Brain pericyte (primary cell): Measurements from ENCODE around the gene ELP1.
"Not testable (repeated sequence)": the region's sequence is repeated elsewhere in the genome, so short reads cannot be mapped to it uniquely, and the experiment has no call there.

Experiments used
- DNase-seq: peaks from one replicate; pipeline ENCODE4 v3.0.0-alpha.2; 2012; ENCODE audit warnings: low read depth, low spot score

The ELP1 gene, protein sequence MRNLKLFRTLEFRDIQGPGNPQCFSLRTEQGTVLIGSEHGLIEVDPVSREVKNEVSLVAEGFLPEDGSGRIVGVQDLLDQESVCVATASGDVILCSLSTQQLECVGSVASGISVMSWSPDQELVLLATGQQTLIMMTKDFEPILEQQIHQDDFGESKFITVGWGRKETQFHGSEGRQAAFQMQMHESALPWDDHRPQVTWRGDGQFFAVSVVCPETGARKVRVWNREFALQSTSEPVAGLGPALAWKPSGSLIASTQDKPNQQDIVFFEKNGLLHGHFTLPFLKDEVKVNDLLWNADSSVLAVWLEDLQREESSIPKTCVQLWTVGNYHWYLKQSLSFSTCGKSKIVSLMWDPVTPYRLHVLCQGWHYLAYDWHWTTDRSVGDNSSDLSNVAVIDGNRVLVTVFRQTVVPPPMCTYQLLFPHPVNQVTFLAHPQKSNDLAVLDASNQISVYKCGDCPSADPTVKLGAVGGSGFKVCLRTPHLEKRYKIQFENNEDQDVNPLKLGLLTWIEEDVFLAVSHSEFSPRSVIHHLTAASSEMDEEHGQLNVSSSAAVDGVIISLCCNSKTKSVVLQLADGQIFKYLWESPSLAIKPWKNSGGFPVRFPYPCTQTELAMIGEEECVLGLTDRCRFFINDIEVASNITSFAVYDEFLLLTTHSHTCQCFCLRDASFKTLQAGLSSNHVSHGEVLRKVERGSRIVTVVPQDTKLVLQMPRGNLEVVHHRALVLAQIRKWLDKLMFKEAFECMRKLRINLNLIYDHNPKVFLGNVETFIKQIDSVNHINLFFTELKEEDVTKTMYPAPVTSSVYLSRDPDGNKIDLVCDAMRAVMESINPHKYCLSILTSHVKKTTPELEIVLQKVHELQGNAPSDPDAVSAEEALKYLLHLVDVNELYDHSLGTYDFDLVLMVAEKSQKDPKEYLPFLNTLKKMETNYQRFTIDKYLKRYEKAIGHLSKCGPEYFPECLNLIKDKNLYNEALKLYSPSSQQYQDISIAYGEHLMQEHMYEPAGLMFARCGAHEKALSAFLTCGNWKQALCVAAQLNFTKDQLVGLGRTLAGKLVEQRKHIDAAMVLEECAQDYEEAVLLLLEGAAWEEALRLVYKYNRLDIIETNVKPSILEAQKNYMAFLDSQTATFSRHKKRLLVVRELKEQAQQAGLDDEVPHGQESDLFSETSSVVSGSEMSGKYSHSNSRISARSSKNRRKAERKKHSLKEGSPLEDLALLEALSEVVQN (N-terminal part only)

DNA sequence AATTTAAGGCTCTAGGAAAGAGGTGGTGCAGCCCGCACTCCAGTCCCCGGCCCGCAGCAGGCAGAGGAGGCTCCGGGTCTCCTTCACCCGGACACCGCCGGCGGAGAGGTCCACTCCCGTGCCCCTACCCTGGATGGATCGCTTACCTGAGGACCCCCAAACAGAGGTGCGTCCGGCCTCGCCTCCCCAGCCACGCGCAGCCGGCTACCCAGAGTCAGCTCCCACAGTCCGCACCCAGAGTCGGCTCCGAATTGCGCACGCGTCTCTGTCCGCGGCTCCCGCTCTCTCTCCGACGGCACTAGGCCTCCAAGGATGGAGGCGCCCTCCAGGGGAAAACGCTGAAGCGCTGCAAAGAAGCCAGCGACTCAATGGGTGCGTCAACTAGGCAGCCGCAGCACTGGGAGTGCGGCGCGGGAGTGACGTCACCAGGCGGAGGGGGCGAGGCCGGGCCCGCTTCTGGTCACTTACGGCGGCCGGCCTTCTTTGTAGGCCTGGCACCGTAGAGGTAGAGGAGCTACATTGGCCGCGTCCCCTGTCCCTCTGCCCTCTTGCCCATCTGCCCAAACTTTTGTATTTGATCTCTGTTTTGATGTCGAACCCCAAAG, at the start of gene ELP1:
ELP1 (minus strand) TSS at position 407 of the 605 bp plus-strand sequence. CDS start 2,978 bp downstream, outside the sequence.
- peak; percentile 79 for DNase-seq

DNA sequence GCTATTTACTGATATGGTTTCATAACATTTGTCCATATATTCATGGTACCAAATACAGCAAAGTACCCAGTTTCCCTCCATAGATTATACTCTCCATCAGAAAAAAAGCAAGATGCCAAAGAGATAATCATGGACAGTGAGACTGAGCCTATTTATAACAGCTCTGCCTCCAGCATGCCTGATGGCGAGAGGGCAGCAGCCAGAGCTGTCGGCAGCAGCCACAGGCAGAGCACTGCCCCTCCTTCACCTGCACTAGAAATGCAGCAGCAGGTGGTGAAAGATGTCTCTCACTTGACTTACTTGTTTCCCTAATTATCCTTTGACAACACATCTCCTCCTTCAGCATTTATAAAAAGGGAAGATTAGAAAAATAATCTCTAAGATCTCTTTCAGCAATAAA, 47.0 kb upstream of the ELP1 start:
- no peak for DNase-seq

DNA sequence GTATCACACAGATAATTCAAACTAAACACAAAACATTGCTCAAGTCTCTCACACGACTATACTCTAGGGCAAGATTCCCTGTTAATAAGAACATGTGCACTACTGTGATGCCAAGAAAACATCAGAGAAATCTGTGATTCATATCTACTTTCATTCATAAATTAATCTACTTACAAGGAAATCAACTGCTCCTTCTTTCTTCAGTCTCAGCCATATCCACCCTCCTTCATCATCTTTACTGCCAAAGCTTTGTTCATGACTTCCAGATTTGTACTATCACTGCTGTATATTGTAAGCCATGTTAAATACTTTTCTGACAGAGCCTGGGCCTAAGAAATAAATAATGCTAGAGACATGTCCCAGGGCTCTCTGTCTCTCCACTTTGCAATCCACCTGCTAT, 44.3 kb upstream of the ELP1 start:
- no peak for DNase-seq

DNA sequence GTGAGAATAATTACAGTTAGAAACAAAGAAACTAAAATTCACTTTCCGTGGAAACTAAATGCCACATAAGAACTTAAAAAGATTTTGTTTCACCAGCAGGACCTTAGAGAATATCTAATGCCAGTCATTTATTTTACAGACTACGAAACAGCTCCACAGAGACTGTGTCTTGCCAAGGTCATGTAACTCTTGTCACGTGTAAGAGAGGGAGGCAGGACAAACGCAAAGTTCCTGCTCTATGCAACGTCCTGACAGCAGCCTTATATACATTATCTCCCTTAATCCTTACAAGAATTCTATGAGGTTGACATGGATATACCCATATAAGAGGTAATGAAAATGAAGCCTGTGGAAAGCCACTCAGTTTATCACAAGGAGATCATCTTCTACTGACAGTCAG, 40.0 kb upstream of the ELP1 start:
- DNase-seq, result no peak

DNA sequence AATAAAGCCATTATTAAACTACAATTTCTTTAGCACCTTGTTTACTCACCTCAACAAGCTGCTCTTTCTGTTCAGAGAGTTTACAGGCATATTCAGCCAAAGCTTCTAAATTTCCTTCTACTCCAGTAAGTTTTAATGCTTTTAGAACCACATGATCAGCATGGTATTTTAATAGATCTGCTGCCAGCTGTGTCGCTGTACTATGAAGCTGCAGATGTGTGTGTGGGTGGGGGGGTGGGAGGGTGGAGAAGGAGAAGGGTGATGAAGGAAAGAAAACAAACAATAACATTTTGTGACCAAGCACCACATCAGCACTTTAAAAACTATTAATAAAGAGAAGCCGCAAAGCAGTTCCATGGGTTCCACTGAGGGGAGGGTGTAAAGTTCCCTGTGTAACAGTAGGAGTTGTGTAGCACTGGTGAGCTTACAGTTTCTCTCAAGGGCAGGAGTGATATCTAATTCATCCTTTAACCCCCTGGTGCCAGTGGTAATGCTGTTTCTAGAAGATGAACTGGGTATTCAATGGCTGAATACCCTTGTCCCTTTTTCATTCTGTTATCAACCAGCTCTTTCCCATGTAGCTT, 38.8 kb upstream of the ELP1 start:
- DNase-seq, result no peak

DNA sequence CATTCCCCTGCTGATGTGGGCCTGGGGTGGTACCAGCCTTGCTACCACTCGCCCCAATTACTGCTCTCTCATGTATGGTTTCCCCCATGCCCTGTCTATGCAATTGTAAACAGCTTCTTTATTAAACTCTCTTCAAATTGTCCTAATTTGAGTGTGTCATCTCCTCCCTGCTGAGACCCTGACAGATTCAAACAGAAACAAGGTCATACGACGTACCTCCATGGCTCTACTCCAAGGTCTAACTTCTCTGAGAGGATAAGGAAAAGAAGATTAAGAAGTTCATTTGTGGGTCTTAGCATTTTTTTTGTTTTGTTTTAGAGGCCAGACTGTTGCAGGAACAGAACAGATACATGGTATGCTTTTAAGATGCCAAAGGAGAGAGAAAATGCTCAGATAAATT, 38.3 kb upstream of the ELP1 start:
- no peak for DNase-seq

DNA sequence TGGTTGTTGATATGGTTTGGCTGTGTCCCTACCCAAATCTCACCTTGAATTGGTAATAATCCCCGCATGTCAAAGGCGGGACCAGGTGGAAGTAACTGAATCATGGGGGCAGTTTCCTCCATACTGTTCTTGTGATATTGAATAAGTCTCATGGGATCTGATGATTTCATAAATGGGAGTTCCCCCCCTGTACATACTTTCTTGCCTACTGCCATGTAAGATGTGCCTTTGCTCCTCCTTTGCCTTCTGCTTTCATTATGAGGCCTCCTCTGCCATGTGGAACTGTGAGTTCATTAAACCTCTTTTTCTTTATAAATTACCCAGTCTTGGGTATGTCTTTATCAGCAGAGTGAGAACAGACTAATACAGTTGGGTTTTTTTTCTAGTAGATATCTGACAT, 37.5 kb upstream of the ELP1 start:
- DNase-seq, result not testable (repeated sequence)

DNA sequence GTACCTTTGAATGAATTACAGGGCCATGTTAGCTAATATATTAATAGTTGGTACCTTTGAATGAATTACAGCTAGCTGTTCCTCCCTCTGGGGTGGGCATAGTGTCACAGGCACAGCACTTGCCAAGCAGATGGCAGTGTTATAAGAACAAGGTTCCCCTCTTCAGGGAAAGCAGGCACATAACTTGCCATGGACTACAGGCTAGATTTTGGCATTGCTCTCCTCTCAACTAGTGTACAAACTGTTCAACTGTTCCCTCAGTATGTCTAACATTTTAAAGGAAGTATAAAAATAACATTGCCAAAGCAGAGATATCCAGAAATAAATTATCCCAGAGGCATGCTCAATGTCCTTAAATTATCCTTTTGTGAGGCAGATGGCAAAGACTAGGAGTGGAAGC, 34.0 kb upstream of the ELP1 start:
- DNase-seq, result no peak

DNA sequence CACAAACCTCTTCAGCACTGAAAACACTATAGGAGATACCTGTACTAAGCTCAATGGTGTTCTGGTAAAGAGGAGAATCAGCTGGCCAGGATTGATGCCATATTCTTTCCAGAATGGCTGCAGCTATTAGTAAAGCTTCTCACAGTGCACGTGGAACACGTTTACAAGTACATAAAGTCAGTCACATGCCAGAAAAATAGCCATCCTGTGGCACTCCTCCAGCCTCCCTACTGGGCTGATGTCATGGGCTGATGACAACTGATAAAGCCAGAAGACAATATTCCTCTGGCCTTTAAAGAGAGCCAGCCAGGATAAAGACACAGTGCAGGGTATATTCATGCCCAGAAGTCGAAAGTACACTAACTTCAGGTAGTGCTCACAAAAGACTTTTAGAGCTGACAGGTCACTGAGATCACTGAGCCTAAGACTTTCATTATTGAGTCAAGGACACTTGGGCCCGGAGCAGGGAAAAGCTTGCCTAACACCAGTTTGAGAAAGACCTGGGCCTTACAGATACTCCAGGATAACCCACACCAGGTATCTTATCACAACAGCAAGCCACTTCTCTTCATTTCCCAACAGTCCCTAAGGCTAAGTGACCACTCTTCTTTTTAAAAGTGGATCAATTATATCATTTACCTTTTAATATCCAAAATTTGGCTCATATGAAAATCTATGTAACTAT, 29.7 kb upstream of the ELP1 start:
- no peak for DNase-seq

DNA sequence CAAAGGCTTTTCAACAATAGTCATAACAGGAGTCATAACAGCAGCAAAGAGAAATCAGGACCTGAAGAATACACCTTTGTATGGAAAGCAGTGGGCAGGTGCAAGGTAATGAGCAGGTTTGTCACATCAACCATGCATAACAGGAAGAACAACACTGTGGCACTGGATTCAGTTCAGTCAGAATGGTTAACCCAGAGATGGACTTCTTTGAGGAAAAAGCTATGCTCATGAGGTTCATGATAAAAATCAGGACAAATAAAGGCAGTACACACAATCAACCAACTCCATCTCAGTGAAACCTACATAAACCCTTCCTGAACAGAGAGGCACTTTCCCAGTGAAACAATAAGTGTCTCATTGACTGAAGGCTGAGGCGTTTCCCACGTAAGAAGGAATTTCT, 27.2 kb upstream of the ELP1 start:
- DNase-seq, result no peak

DNA sequence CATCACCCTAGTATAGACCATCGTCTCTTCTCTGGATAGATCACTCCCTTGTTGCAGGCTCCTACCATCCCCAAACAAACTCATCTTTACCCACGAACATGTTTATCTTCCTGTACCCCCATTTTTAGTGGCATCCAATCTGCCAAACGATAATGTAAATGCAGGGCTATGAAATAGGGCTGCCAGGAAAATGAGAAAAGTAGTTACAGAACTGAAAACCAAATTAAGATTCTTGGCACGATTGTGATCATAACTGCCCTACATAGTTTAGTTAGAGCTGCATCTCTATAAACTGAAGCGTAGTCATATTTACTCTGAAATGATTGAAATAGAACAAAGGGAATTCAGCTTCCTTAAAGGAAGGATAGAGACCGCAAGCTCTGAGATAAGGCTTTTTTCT, 26.4 kb upstream of the ELP1 start:
- no peak for DNase-seq

DNA sequence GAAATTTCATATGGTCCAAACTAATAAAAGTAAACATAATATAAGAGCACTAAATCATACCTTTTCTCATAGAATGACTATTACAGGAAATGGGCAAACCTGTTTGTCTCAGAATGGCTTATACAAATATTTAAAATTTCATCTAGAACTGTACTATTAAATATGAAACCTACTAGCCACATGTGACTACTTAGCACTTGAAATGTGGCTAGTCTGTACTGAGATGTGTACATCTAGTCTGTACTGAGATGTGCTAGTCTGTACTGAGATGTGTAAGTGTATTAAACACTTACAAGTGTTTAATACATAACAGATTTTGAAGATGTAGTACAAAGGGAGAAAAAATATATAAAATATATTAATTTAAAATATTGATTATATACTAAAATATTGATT, 22.7 kb upstream of the ELP1 start:
- DNase-seq, result no peak

DNA sequence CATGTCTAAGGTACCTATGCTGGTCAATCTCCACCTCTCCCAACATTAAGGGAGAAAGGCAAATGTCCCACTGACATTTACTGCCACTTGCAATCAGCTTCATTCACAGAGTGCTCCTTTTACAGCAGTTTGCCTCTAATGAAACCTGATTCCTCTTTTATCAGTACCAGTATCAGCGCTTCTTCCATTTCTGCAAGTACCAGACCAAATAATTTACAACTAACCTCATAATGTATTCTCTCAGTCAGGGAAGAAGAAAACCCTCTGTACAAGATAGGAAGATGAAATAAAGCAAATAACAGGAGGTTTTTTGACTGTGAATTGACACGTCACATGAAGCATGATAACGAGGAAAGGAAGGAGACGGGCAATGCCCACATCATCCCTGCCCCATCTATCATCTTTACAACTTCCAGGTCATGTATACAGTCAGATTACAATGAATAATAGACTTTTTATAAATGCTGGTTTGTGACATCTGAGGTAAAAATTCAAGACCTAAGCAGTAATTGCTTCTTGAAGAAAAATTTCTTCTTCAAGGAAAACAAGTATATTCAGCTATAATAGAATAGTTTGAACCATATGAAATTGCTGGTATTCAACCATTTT, 22.2 kb upstream of the ELP1 start:
- no peak for DNase-seq

DNA sequence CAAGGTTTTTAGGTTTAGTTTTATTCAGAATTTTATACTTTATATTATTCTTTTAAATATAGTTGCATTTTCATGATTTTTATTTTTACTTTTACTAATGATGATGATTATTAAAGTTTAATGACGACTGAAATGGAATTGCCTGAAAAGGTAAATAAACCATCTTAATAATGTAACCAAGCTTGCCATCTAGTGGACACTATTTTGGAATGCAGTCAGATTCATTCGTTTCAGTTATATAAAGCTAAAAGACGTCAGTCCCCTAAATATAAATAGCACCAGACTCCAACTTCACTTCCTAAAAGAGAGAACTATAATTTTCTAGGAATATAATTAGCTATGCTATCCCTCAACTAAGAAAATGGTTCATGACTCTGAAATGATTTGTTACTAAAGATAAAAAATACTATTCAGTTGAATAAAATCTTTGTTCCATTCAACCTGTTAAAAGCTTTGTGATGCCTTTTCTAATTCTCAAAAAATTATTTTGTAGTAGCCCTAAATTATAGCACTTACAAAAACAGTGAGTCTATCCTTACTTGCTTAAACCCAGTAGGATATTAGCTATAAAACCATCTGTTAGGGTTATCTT, 20.2 kb upstream of the ELP1 start:
- DNase-seq, result no peak

DNA sequence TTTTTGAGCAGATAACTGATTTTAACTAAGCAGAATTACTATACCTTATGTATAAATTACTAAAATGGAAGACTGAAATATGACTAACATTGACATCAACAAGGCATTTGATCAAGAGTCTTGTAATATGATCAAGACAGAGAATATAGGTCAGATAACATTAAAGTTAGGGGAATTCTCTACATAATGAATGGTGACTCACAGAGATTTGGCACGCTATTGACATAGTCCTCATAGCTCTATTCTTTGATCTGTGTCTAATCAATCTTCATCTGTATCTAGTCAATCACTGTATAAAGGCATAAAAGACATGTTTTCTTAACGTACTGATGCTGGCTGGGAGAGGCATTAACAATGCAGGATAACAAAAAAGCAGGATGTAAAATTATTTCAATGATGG, 17.7 kb upstream of the ELP1 start:
- DNase-seq, result no peak

DNA sequence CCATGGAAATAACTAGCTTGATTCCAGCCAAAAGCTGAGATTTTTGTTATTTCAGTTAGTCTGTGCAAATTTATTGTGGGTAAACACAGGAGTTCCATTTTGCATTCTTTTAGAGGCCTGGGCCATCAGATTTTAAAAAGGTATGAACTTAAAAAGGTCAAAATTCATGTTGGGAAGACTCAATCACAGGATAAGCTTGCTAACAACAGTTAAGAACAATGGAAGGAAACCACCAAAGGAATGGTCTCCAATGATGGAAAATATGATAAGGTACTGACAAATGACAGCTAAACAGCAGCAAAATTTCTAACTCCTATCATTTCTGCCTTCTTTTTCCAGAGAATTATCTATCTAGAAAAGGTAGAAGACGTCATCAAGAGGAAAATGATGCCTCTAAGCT, 16.2 kb upstream of the ELP1 start:
- DNase-seq, result no peak

DNA sequence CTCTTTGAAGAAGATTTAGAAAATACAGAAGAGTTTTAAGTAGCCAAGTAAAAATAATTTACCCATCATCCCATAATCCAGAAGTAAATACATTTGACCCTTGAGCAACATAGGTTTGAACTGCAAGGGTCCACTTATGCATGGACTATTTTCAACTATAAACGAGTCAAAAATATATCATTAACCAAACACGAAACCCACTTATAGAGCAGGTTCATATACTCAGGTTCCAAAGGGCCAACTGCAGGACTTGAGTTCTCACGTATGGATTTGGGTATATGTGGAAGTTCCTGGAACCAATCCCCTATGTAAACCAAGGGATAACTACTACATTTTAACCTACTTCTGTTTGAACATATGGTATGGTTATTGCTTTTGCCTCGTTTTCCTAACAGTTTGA, 6.1 kb upstream of the ELP1 start:
- no peak for DNase-seq

DNA sequence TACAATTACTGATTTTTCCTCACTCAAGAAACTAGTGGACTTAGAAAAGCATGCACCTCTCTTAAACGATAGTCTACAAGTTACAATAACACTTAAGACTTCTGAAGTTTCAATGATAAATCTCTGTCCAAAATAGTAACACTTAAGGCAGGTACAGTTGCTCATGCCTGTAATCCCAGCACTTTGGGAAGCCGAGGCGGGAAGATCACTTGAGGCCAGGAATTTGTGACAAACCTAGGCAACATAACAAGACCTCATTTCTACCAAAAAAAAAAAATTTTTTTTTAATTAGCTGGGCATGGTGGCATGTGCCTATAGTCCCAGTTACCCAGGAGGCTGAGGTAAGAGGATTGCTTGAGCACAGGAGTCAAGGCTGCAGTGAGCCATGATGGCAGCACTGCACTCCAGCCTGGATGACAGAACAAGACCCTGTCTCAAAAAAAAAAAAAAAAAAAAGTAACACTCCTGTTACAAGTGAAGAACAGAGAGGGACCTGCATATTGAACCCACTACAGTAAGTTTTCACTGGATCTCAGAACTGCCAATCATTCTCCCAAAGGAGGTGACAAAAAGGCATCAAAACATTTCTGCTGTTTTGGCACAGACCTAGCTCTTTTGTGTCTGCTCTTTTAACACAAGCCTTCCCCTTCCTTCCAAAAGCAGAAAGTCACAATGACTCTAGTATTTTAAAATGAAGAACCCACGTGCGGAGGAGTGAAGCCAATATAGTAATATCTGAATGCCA, 3.8 kb upstream of the ELP1 start:
- no peak for DNase-seq

DNA sequence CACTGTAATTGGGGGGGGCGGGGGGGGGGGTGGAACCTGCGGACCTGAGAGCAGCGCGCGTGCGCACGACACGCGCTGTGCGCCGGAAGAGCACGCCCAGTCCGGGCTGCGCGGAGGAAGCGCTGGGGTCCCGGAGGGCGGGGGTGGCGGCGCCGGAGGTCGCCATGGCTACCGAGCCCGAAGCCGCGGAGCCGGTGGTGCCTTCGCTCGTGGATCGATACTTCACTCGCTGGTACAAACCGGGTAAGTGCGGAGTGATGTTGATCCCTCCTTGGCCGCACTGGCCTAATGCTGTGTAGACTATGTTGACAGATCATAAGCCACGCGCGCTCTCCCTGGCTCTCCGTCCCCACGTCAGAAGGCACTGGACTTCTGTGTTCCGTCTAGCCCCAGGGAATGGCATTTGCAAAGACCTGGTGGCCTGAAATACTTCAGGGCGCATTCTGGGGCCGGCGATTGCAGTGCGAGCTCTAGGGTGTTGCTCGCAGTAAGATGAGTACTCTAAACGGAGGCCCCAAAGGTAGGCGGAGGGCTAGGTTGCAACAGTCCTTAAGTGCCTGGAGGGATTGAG, 484 bp upstream of the ELP1 start, which contains the start of gene ABITRAM:
ABITRAM (plus strand) TSS at position 78 of the 571 bp plus-strand sequence; CDS start at position 165, 87 bp downstream.
- DNase-seq, result peak; percentile 41
